HCT116 (cell line): Measurements from ENCODE around the gene SLFN5.

Source experiments
- CEBPB ChIP-seq: IDR thresholded peaks from 2 replicates; pipeline ENCODE4 v1.6.1; 2012; ENCODE audit warnings: low read depth
- CTCF ChIP-seq, 3 experiments: fragments of 200-600 bp in 1 of 3; sonication (generic) in 1 of 3; IDR thresholded peaks in 2 of 3; conservative IDR thresholded peaks in 1 of 3; 2 replicates each; pipeline ENCODE4 v1.5.1; 2012 to 2017; ENCODE audit warnings: low read depth in 2 of 3, low read length in 2 of 3, antibody characterized with exemption in 1 of 3, borderline replicate concordance in 1 of 3, control low read depth in 1 of 3, mild to moderate bottlenecking in 1 of 3, mixed read lengths in 1 of 3, mixed run types in 1 of 3, moderate library complexity in 1 of 3; ENCODE audit not compliant: insufficient read depth in 1 of 3
- EZH2 ChIP-seq: fragments of 200-600 bp; sonication (generic); IDR thresholded peaks from 2 replicates; pipeline ENCODE4 v1.6.1; 2017; ENCODE audit warnings: antibody characterized with exemption, mixed run types
- EZH2phosphoT487 ChIP-seq: fragments of 200-600 bp; IDR thresholded peaks from 2 replicates; pipeline ENCODE4 v1.6.1; 2018; ENCODE audit warnings: antibody characterized with exemption, borderline replicate concordance
- JUND ChIP-seq: IDR thresholded peaks from 2 replicates; pipeline ENCODE4 v1.6.1; 2012
- MAX ChIP-seq: IDR thresholded peaks from 2 replicates; pipeline ENCODE4 v1.6.1; 2012
- POLR2A ChIP-seq: IDR thresholded peaks from 2 replicates; pipeline ENCODE4 v1.7.0; 2011; ENCODE audit warnings: borderline replicate concordance; ENCODE audit not compliant: insufficient read depth, insufficient read length; ENCODE audit errors: extremely low read depth
- POLR2AphosphoS5 ChIP-seq: IDR thresholded peaks from 2 replicates; pipeline ENCODE4 v1.6.1; 2011; ENCODE audit warnings: mild to moderate bottlenecking, low read depth, low read length, moderate library complexity
- RAD21 ChIP-seq: IDR thresholded peaks from 2 replicates; pipeline ENCODE4 v1.6.1; 2012; ENCODE audit warnings: low read depth, mild to moderate bottlenecking
- REST ChIP-seq: IDR thresholded peaks from 2 replicates; pipeline ENCODE4 v1.6.1; 2012; ENCODE audit warnings: low read depth
- ZNF274 ChIP-seq: fragments of 200-500 bp; sonication (Bioruptor generic); IDR thresholded peaks from 2 replicates; pipeline ENCODE4 v1.6.1; 2014; ENCODE audit warnings: mild to moderate bottlenecking, low read depth, low read length, inconsistent platforms

- TF ChIP-seq EZH2phosphoT487: no peak
- peak; percentile 61 for TF ChIP-seq JUND
- TF ChIP-seq EZH2: no peak
- no peak for TF ChIP-seq CTCF (IDR thresholded peaks at IDR 0.05 in 2 of 3, conservative IDR thresholded peaks at IDR 0.05 in 1 of 3; ENCODE audit: borderline replicate concordance in 1 of 3, insufficient read depth in 1 of 3, low read depth in 2 of 3, low read length in 2 of 3)
- no peak for TF ChIP-seq ZNF274
- no peak for TF ChIP-seq POLR2A
- TF ChIP-seq RAD21: no peak
- no peak for TF ChIP-seq MAX
- peak; percentile 85 for TF ChIP-seq CEBPB
- peak; percentile 48 for TF ChIP-seq POLR2AphosphoS5
- no peak for TF ChIP-seq REST
Observed at GRCh38 chr17:35245196-35245486, 2.3 kb downstream of the SLFN5 start.
